HG03045 (cell line): ENCODE measurements around the gene ZNG1F.
"Not testable (repeated sequence)": the region's sequence is repeated elsewhere in the genome, so short reads cannot be mapped to it uniquely, and the experiment has no call there.

Source experiments
- ATAC-seq: cut with Tn5 transposase; IDR thresholded peaks from one replicate; pipeline ENCODE4 v1.9.1; 2021; ENCODE audit warnings: mild to moderate bottlenecking, moderate library complexity; ENCODE audit not compliant: unreplicated experiment

Gene ZNG1F

GRCh38 chr9:41087157-41087780, 101.8 kb downstream of the ZNG1F start:
- not testable (repeated sequence) for ATAC-seq

GRCh38 chr9:41086685-41087084, 102.4 kb downstream of the ZNG1F start:
- not testable (repeated sequence) for ATAC-seq

- not testable (repeated sequence) for ATAC-seq
Observed at GRCh38 chr9:41086215-41086614, 102.9 kb downstream of the ZNG1F start.

DNA sequence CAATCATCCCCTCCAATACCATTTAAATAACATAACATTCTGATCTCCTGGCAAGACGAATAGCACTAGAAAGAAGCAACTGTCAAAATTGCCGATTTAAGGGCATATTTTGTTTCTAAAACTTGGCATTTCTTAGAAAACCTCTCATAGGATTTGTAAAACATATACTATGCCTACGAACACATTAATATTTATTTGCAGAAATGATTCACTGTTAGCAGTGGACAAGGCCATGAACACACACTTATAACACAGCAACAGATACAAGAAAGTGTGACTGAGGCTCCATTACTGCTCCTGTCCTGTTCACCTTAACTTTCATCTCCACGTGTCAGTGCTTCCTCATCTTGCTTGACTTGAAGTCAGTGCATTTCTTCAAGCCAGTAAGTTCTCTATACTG, 106.8 kb downstream of the ZNG1F start:
- ATAC-seq = not testable (repeated sequence)
